AG08395 (cell line): ENCODE data around the gene AGL.
"Not testable (repeated sequence)": the region's sequence is repeated elsewhere in the genome, so short reads cannot be mapped to it uniquely, and the experiment has no call there.

ENCODE experiments used
- DNase-seq: peaks from one replicate; pipeline ENCODE4 v3.0.0; 2012; ENCODE audit warnings: mixed read lengths, low spot score

AGL gene

GRCh38 chr1:99851850-99852454, 1.8 kb downstream of the AGL start:
- DNase-seq, result no peak

DNA sequence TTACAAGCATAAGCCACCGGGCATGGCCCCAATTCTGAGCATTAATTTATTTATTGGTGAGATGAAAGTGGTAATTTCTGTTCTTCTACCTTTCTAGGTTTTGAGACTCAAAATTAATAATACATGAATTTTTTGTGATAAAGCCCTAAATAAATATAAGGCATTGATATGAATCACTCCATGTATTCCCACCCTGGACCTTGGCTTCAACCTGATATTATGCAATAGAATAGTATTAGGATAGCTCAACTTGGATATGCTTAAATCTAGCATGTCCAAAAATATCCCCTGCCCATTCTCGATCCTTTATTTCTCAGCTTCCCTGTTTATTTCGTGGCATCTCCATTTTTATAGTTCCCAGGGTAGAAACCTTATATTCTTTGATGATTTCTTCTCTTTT, 2.5 kb downstream of the AGL start:
- DNase-seq, result no peak

- peak; percentile 9 for DNase-seq
Measured at GRCh38 chr1:99855914-99856450, 5.8 kb downstream of the AGL start.

- not testable (repeated sequence) for DNase-seq
Measured at GRCh38 chr1:99857041-99857440, 6.9 kb downstream of the AGL start.

GRCh38 chr1:99858286-99858685, 8.1 kb downstream of the AGL start:
- DNase-seq, result no peak

- no peak for DNase-seq
Measured at GRCh38 chr1:99858881-99859280, 8.7 kb downstream of the AGL start.

- DNase-seq, result no peak
Measured at GRCh38 chr1:99860703-99861102, 10.5 kb downstream of the AGL start.

GRCh38 chr1:99867682-99868081, 17.5 kb downstream of the AGL start:
- no peak for DNase-seq

GRCh38 chr1:99869304-99869703, 19.1 kb downstream of the AGL start:
- peak; percentile 64 for DNase-seq

DNA sequence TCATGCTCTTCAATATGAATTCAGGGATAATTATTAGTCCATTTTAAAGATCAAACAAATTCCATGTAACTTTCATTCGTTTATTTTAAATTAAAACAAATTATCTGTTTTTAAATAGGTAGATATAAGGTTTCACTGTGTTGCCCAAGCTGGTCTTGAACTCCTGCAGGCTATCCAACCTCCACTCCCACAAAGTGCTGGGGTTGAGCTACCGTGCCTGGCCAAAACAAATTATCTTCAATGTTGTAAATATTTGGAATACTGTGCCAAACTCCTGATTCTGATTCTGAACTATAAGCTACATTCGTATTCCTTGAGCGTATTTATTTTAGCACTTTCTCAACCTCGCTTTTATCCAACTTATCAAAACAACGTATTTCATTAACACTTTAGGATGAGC, 19.6 kb downstream of the AGL start:
- DNase-seq, result no peak

DNA sequence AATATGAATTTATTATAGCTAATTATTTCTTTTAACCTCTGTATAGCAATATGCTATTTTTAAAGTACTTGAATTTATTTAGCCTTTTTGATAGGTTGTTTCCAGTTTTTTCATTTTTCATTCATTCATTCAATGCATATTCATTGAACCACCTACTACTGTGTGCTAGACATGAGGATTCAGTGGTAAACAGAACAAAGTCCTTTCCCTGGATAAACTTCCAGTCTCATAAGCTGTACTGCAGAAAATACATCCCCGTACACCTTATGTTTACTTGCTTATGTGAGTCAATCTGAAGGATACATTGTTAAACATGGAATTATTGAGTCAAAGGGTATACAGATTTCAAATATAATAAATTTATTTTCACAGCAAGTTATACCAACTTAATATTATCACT, 21.9 kb downstream of the AGL start:
- no peak for DNase-seq

- DNase-seq, result no peak
Measured at GRCh38 chr1:99877568-99877967, 27.4 kb downstream of the AGL start.

DNA sequence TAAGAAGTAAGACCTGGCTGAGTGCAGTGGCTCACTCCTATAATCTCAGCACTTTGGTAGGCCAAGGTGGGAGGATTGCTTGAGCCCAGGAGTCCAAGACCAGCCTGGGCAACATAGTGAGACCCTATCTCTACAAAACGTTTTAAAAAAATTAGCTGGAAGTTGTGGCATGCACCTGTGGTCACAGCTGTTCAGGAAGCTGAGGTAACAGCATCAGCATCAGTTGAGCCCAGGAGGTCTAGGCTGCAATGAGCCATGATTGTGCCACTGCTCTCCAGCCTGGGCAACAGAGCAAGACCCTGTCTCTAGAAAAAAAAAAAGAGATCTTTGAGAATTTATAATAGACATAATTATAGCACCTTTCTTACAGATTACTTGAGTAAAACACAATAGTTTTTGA, 36.0 kb downstream of the AGL start:
- no peak for DNase-seq

DNA sequence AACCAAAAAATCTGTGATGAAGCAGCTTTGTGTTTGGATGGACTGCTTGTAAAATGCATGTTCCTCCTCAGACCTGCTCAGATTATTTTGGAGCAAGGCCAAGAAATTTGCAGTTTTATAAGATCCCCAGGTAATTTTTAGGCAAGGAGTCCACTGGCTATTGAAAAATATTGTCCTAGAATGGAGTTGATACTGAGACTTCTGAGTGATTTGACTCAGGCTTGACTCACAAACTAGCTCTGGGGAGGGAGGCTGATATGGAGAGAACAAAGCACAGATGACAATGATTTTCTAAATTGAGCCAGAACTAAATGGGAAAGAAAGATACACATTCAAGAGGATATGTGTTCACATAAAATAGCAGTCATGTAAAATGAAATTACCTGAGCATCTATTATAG, 36.7 kb downstream of the AGL start:
- no peak for DNase-seq

DNA sequence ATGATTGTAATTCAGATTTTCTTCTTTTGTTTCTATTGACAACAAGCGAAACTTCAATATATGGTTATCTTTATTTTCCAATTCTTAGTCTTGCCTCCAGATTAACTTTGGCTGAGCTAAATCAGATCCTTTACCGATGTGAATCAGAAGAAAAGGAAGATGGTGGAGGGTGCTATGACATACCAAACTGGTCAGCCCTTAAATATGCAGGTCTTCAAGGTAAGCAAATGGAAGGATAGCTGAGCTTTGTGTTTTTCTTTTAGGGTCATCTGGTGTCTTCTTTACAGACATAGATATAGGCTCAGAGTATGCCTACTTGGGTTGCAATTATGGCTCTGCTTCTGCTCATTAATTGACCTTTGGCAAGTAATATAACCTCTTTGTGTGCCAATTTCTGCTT, 37.7 kb downstream of the AGL start:
- DNase-seq, result no peak

GRCh38 chr1:99891997-99892396, 41.8 kb downstream of the AGL start:
- no peak for DNase-seq

DNA sequence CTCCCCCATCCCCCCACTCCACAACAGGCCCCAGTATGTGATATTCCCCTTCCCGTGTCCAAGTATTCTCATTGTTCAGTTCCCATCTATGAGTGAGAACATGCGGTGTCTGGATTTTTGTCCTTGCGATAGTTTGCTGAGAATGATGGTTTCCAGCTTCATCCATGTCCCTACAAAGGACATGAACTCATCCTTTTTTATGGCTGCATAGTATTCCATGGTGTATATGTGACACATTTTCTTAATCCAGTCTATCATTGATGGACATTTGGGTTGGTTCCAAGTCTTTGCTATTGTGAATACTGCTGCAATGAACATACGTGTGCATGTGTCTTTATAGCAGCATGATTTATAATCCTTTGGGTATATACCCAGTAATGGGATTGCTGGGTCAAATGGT, 53.1 kb downstream of the AGL start:
- not testable (repeated sequence) for DNase-seq

DNA sequence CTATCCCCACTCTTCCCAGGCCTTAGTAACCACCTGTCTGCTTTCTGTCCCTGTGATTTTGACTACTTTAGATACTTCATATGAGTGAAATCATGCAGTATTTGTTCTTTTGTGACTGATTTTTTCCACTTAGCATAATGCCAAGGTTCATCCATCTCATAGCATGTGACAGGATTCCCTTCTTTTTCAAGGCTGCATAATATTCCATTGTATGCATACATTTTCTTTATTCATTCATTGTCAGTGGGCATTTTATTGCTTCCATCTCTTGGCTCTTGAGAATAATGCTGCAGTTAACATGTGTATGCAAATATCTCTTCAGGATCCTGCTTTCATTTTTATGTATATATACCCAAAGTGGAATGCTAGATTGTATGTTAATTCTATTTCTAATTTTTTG, 56.4 kb downstream of the AGL start:
- DNase-seq, result no peak

- no peak for DNase-seq
Measured at GRCh38 chr1:99917214-99917613, 67.1 kb downstream of the AGL start.

DNA sequence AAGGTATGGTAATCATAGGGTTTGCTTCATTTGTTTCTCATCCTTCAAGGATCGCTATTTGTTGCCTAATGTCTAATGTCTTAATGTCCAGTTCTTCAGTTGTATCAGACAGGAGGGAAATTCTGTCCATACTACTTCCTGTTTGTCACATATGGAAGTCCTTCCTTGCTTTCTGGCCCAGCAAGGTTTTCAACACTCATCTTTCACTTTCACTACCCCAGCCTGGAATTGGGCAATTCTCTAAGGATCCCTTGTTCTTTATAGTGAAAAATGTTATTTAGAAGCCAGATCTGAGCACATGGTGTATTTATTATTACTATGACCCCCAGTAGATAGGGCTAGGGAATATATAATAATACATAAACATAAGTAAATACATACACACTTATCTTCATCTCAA, 69.1 kb downstream of the AGL start:
- no peak for DNase-seq

- DNase-seq, result no peak
Measured at GRCh38 chr1:99934801-99935200, 84.6 kb downstream of the AGL start.

DNA sequence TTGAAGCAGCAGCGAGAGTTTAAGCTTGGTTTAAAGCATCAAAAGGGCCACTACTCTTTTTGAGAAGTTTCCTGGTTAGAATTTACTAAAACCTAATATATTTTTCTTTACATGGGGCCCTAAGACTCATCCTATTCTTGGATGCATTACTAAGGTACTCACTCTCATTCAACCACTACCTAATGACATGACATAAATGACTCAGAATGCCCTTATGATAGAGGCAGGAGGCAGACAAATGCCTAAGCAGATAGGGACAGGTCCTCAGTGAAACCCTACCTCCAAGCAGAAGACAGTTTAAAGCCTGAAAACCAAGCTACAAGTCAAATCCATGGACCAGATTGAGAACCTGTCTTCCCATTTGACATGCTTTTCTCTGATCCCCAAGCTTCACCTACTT, 85.4 kb downstream of the AGL start:
- DNase-seq, result no peak

- no peak for DNase-seq
Measured at GRCh38 chr1:99936071-99936470, 85.9 kb downstream of the AGL start.

DNA sequence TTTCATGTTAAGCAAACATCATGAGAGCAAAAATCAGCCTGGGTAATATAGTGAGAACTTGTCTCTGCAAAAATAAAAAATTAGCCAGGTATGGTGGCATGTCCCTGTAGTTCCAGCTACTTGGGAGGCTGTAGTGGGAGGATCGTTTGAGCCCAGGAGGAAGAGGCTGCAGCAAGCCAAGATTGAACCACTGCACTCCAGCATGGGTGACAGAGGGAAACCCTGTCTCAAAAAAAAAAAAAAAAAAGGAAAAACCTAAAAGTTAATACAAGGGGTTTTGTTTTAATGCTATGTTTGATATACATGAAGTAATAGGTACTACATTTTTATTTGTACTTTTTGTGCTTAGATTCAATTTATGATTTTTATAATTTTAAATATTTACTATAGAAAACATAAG, 92.6 kb downstream of the AGL start:
- no peak for DNase-seq
